Measurements from ENCODE around the gene COL2A1.
"Not testable (repeated sequence)": the region's sequence is repeated elsewhere in the genome, so short reads cannot be mapped to it uniquely, and the experiment has no call there.

COL2A1 gene

DNA sequence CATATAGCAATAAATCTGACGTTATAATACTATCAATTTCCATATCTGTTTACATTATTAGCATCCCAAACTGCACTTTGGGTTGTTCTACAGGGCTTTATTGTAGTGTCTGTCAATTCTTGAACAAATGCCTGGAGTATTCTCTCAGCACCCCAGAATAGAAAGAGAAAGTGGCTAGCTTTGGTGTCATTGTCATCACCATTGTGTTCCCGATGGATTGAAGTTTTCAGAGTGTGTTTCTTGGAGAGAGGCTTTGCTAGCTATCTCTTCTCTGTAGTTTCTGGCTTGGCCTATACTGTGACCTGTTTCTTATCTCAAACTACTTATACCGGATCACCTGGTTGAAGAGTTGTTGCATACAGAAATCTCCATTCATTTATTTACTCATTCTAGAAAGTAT lies 34.4 kb downstream of the COL2A1 start:
- no peak for DNase-seq (ENCODE audit: extremely low spot score)
- CTCF ChIA-PET, result interaction anchor here (1.2 to 1.6 kb wide), 2 partner anchors 12 to 195 kb away, joined by 4 read pairs; no protein-coding TSS in a partner anchor
- no peak for TF ChIP-seq CTCF (IDR thresholded peaks at IDR 0.05; ENCODE audit: control extremely low read depth, extremely low read depth, low read depth, missing control alignments)
- POLR2A ChIA-PET, result no interaction called here

DNA sequence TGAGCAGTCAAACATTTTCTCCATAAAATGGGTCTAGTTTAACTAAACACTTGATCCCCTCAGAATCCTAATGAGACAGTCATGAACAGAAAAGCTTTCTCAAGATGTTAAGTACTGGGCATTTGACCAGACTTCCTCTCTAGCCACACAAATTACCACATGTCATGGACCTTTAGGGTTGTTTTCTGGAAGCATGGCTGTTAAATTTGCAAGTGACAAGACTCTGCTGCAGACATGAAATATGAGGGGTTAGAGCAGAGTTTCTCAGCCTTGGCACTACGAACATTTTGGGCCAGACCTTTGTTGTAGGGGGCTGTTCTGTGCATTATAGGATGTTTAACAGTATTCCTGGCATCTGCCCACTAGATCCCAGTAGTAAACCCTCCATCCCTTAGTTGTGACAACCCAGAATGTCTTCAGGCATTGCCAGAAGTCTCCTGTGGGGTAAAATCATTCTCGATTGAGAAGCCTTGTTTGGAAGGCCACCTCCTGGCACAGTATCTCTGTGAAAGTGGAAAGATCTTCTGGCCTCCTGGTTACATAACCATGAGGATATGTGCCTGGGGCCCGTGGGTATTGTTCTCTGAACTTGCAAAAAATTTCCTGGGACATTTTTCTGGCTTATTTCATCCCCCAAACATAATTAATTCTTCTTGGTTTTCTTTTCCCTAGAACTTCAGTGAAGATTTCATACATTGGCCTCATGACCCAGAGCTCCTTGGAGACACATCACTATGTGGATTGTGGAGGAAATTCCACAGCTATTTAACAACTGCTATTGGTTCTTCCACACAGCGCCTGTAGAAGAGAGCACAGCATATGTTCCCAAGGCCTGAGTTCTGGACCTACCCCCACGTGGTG lies 36.6 kb downstream of the COL2A1 start:
- no peak for DNase-seq (ENCODE audit: extremely low spot score)
- CTCF ChIA-PET, result interaction anchor here (0.6 to 1.4 kb wide), 4 partner anchors 8 to 296 kb away, joined by 3 to 6 read pairs (median 4); no protein-coding TSS in a partner anchor
- POLR2A ChIA-PET, result no interaction called here
- TF ChIP-seq CTCF (IDR thresholded peaks at IDR 0.05; ENCODE audit: control extremely low read depth, extremely low read depth, low read depth, missing control alignments), result no peak

GRCh38 chr12:47965581-47965980 lies 38.7 kb downstream of the COL2A1 start:
- POLR2A ChIA-PET, result no interaction called here
- no peak for DNase-seq (ENCODE audit: extremely low spot score)
- CTCF ChIA-PET, result interaction anchor here (0.8 to 5.9 kb wide), 2 partner anchors 17 to 198 kb away, joined by 3 to 33 read pairs; no protein-coding TSS in a partner anchor
- TF ChIP-seq CTCF (IDR thresholded peaks at IDR 0.05; ENCODE audit: control extremely low read depth, extremely low read depth, low read depth, missing control alignments), result no peak

GRCh38 chr12:47964106-47964728 lies 40.1 kb downstream of the COL2A1 start:
- ChIA-PET CTCF (interaction anchor here (0.7 to 5.9 kb wide), 36 partner anchors 11 to 309 kb away, joined by 3 to 33 read pairs (median 4); partner anchors contain the start of gene VDR), POLR2A (interaction anchor here (0.6 kb wide), 1 partner anchor 701 kb away, joined by 18 read pairs; no protein-coding TSS in a partner anchor)
- TF ChIP-seq CTCF (IDR thresholded peaks at IDR 0.05; ENCODE audit: control extremely low read depth, extremely low read depth, low read depth, missing control alignments), result no peak
- no peak for DNase-seq (ENCODE audit: extremely low spot score)

GRCh38 chr12:47963340-47964040 lies 40.8 kb downstream of the COL2A1 start, which contains the start of gene TMEM106C:
Gene TMEM106C (plus strand): TSS chr12:47963596. CDS start chr12:47964237, 641 bp downstream.
- POLR2A ChIA-PET, result no interaction called here
- CTCF ChIA-PET, result interaction anchor here (0.6 to 5.9 kb wide), 49 partner anchors 11 to 660 kb away, joined by 3 to 33 read pairs (median 4); partner anchors contain the start of gene VDR
- peak; percentile 100 for DNase-seq (ENCODE audit: extremely low spot score)
- peak; percentile 98 for TF ChIP-seq CTCF (IDR thresholded peaks at IDR 0.05; ENCODE audit: control extremely low read depth, extremely low read depth, low read depth, missing control alignments)

- DNase-seq (ENCODE audit: extremely low spot score), result no peak
- no peak for TF ChIP-seq CTCF (IDR thresholded peaks at IDR 0.05; ENCODE audit: control extremely low read depth, extremely low read depth, low read depth, missing control alignments)
- ChIA-PET POLR2A (no interaction called here), CTCF (interaction anchor here (1.0 to 5.9 kb wide), 11 partner anchors 9 to 661 kb away, joined by 3 to 33 read pairs (median 5); no protein-coding TSS in a partner anchor)
Measured at GRCh38 chr12:47962198-47962597, 42.1 kb downstream of the COL2A1 start.

DNA sequence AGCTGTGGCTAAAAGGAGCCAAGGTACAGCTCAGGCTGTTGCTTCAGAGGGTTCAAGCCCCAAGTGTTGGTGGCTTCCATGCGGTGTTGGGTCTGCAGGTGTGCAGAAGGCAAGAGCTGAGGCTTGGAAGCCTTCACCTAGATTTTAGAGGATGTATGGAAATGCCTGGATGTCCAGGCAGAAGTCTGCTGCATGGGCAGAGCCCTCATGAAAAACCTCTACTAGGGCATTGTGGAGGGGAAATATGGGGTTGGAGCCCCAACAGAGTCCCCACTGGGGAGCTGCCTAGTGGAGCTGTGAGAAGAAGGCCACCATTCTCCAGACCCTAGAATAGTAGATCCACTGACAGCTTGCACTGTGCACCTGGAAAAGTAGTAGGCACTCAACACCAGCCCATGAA lies 46.6 kb downstream of the COL2A1 start:
- CTCF ChIA-PET, result interaction anchor here (1.4 to 2.5 kb wide), 3 partner anchors 8 to 12 kb away, joined by 4 to 15 read pairs (median 4); no protein-coding TSS in a partner anchor
- DNase-seq (ENCODE audit: extremely low spot score); POLR2A ChIA-PET: not testable (repeated sequence)
